A549 (cell line): ENCODE results near the gene CKMT2. TPM values are rescaled to one million over a fixed set of nuclear protein-coding genes. Genes with fewer than 3 reads are reported as not detected.

Experiments used
- ATAC-seq, 2 experiments: fragments of 200-7000 bp in 1 of 2; fragments of >200 bp in 1 of 2; cut with Nextera tagmentation in 1 of 2; cut with Tn5 transposase in 1 of 2; 3 replicates each; pipeline versions ENCODE4 v1.8.0 to v1.9.1; 2018 to 2020; ENCODE audit warnings: mild to moderate bottlenecking in 1 of 2, moderate library complexity in 1 of 2
- CTCF ChIA-PET: fragments of 300-600 bp; sonication (Branson Sonifier 250); formaldehyde crosslinking; extraction: SDS; loops from one replicate; lab custom pipeline; 2021; ENCODE audit warnings: antibody characterized with exemption, inconsistent platforms; lab: Yijun Ruan, JAX
- POLR2A ChIA-PET: fragments of 350-600 bp; formaldehyde crosslinking; extraction: SDS; loops from one replicate; lab custom pipeline; 2021; ENCODE audit warnings: antibody characterized with exemption, inconsistent platforms; lab: Yijun Ruan, JAX
- DNase-seq, 2 experiments: peaks; one replicate each; pipeline versions ENCODE4 v3.0.0 to v3.0.0-alpha.2; 2011 to 2016; ENCODE audit warnings: low read depth in 1 of 2, low spot score in 1 of 2
- FAIRE-seq: peaks from 2 replicates; lab custom pipeline; 2011; peaks lifted over from hg19 to GRCh38; lab: Jason Lieb, UNC
- H3K27ac ChIP-seq, 2 experiments: fragments of >200 bp; sonication (Bioruptor Twin); formaldehyde crosslinking; 3 replicates each; pipeline ENCODE4 v1.5.1; 2016 to 2017
- H3K4me1 ChIP-seq: fragments of >200 bp; sonication (Bioruptor Twin); formaldehyde crosslinking; 3 replicates; pipeline ENCODE4 v1.6.1; 2016
- H3K4me2 ChIP-seq: fragments of >200 bp; sonication (Bioruptor Twin); formaldehyde crosslinking; 3 replicates; pipeline ENCODE4 v1.6.1; 2016
- H3K4me3 ChIP-seq: fragments of >200 bp; sonication (Bioruptor Twin); formaldehyde crosslinking; 3 replicates; pipeline ENCODE4 v1.5.1; 2016
- H3K9me3 ChIP-seq: fragments of >200 bp; sonication (Bioruptor Twin); formaldehyde crosslinking; 3 replicates; pipeline ENCODE4 v1.6.1; 2016
- CHD2 ChIP-seq: fragments of 150-350 bp; IDR thresholded peaks from 2 replicates; pipeline ENCODE4 v1.6.1; 2014; ENCODE audit warnings: low read length; ENCODE audit not compliant: partially characterized antibody
- EHF ChIP-seq: fragments of 250-450 bp; sonication (Bioruptor Pico); IDR thresholded peaks from 2 replicates; pipeline ENCODE4 v1.5.0; 2020; ENCODE audit warnings: mild to moderate bottlenecking
- EHMT2 ChIP-seq: fragments of 200-600 bp; sonication (generic); IDR thresholded peaks from 2 replicates; pipeline ENCODE4 v1.6.1; 2016; ENCODE audit warnings: antibody characterized with exemption, low read depth, mild to moderate bottlenecking, moderate library complexity
- FOSL2 ChIP-seq, 2 experiments: fragments of 450-650 bp in 1 of 2; fragments of >200 bp in 1 of 2; sonication (Bioruptor Twin) in 1 of 2; formaldehyde crosslinking; IDR thresholded peaks; 2 replicates each; pipeline versions ENCODE4 v1.5.0 to v1.6.1; 2016 to 2020; ENCODE audit warnings: mild to moderate bottlenecking in 1 of 2, moderate library complexity in 1 of 2
- HEYL ChIP-seq: fragments of 250-450 bp; sonication (Bioruptor Pico); IDR thresholded peaks from 2 replicates; pipeline ENCODE4 v1.8.0; 2021; ENCODE audit warnings: mild to moderate bottlenecking, moderate library complexity
- HOXB13 ChIP-seq: fragments of 250-450 bp; sonication (Bioruptor Pico); IDR thresholded peaks from 2 replicates; pipeline ENCODE4 v1.5.0; 2020; ENCODE audit warnings: low read depth, mild to moderate bottlenecking, moderate library complexity
- KDM1A ChIP-seq: fragments of 200-600 bp; sonication (generic); IDR thresholded peaks from 2 replicates; pipeline ENCODE4 v1.6.1; 2016; ENCODE audit warnings: low read depth, mild to moderate bottlenecking
- MAZ ChIP-seq: fragments of 150-350 bp; IDR thresholded peaks from 2 replicates; pipeline ENCODE4 v1.6.1; 2014; ENCODE audit warnings: antibody characterized with exemption, low read depth, low read length, borderline replicate concordance
- MYC ChIP-seq: IDR thresholded peaks from 2 replicates; pipeline ENCODE4 v1.6.1; 2012; ENCODE audit warnings: mild to moderate bottlenecking, inconsistent platforms, low read length, improper control_type of control experiment, borderline replicate concordance
- NFE2L2 ChIP-seq: fragments of 150-350 bp; conservative IDR thresholded peaks from 2 replicates; pipeline ENCODE4 v1.6.1; 2014; ENCODE audit warnings: low read length
- POLR2AphosphoS2 ChIP-seq: conservative IDR thresholded peaks from 2 replicates; pipeline ENCODE4 v1.6.1; 2012; ENCODE audit warnings: low read length, improper control_type of control experiment, inconsistent platforms
- RAD21 ChIP-seq, 2 experiments: fragments of >200 bp in 1 of 2; sonication (Bioruptor Twin) in 1 of 2; formaldehyde crosslinking in 1 of 2; IDR thresholded peaks in 1 of 2; conservative IDR thresholded peaks in 1 of 2; 2 replicates in 1 of 2; 3 replicates in 1 of 2; pipeline ENCODE4 v1.6.1; 2012 to 2018; ENCODE audit warnings: inconsistent platforms in 1 of 2
- RCOR1 ChIP-seq: fragments of 150-350 bp; IDR thresholded peaks from 2 replicates; pipeline ENCODE4 v1.6.1; 2014; ENCODE audit warnings: antibody characterized with exemption, low read length, low read depth
- TP53 ChIP-seq: fragments of 250-450 bp; sonication (Bioruptor Pico); IDR thresholded peaks from 2 replicates; pipeline ENCODE4 v1.5.0; 2021; ENCODE audit warnings: mild to moderate bottlenecking, moderate library complexity
- ZSCAN20 ChIP-seq: fragments of 250-450 bp; sonication (Bioruptor Pico); IDR thresholded peaks from 2 replicates; pipeline ENCODE4 v1.8.0; 2022; ENCODE audit warnings: mild to moderate bottlenecking, moderate library complexity
- WGBS: methylation state at CpG from one replicate; pipeline ENCODE4 v1.1.6; 2017; ENCODE audit errors: missing lambda C conversion rate; 5-methylcytosine and 5-hydroxymethylcytosine counted together
- polyA plus RNA-seq, 4 experiments: library from polyadenylated mRNA; depleted of rRNA in 3 of 4; stranded (reverse); fragments of >200 nt; fragmentation: RNase III in 1 of 4; extraction: RNeasy Plus Mini Kit Qiagen cat#74134 plus additional on column Dnase treatment in 1 of 4; gene quantifications; 2 replicates in 3 of 4; 3 replicates in 1 of 4; pipeline ENCODE4 v1.2.3, GENCODE V29; 2011 to 2017
- TF ChIP-seq, protein P1 (sequence below): IDR thresholded peaks from 2 replicates; pipeline ENCODE4 v1.6.1; 2012; ENCODE audit warnings: low read depth, borderline replicate concordance
- TF ChIP-seq, protein P2 (sequence below): fragments of 450-650 bp; IDR thresholded peaks from 2 replicates; pipeline ENCODE4 v1.6.1; 2014; ENCODE audit warnings: antibody characterized with exemption
- TF ChIP-seq, protein P3 (sequence below): IDR thresholded peaks from 2 replicates; pipeline ENCODE4 v1.6.1; 2012

Gene CKMT2
- polyA plus RNA-seq, 2 of the 4 experiments (the other 2 are of a cell fraction) = not detected

DNA sequence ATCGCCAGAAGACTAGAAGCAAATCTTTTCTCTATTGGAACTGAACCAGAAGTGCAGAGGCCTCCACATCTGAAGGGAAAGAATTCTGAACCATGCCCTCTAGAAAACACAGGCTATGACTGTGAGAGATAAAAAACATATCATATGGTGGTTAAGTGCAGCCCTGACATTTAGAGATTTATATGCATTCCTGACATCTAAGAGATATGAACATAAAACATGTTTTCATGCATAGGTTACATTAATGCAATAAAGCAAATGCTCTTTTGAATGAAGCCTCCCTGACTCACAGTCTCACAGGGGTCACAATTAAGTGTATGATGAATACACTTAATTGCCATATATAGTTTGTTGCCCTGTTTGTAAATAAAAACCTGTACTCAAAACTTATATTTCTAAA, 28.9 kb upstream of the CKMT2 start:
- H3K27ac ChIP-seq = no peak overlapping the region
- no peak overlapping the region for H3K4me2 ChIP-seq
- ATAC-seq = no peak
- 91% methylated on average over 1 of the region's 1 CpG for WGBS
- no peak for DNase-seq
- no peak for TF ChIP-seq NFE2L2
- TF ChIP-seq KDM1A = no peak
- no peak for TF ChIP-seq TP53
- no peak for TF ChIP-seq MAZ
- TF ChIP-seq, protein P1, sequence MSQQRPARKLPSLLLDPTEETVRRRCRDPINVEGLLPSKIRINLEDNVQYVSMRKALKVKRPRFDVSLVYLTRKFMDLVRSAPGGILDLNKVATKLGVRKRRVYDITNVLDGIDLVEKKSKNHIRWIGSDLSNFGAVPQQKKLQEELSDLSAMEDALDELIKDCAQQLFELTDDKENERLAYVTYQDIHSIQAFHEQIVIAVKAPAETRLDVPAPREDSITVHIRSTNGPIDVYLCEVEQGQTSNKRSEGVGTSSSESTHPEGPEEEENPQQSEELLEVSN = no peak
- TF ChIP-seq, all 56 proteins: peak for 0
- Histone ChIP-seq H3K4me3 (no peak overlapping the region), H3K4me1 (no peaks in the 10 kb centered on the region), H3K9me3 (no peaks in the 10 kb centered on the region)
- no peak for FAIRE-seq
- ChIA-PET CTCF (interaction anchor here (0.8 to 7.4 kb wide), 3 partner anchors 9 to 1055 kb away, joined by 3 to 39 read pairs (median 3); no protein-coding TSS in a partner anchor), POLR2A (no interaction called here)

DNA sequence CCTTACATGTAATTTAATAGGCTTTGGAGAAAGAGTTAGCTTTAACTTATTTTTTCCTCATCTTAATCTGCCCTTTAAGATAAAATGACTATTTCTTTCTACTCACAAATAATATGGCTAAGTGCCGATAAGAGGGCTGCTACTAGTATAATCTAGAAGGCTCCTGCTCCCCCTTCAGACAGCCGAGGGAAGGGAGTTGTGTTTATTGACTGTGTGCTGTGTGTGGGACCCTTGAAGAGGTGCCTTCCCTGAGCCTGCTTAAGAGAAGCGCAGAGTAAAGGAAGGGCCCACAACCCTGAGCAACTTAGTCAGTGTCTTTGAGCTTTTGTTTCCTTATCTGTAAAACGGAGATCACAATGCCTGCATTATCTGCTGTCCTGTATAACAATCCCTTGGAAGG, 28.1 kb upstream of the CKMT2 start:
- ChIA-PET POLR2A (no interaction called here), CTCF (interaction anchor here (0.6 to 7.4 kb wide), 4 partner anchors 10 to 1054 kb away, joined by 3 to 39 read pairs (median 3); no protein-coding TSS in a partner anchor)
- ATAC-seq = no peak
- Histone ChIP-seq H3K9me3 (no peaks in the 10 kb centered on the region), H3K27ac (no peak overlapping the region), H3K4me1 (no peaks in the 10 kb centered on the region)
- WGBS = 61% methylated on average over 4 of the region's 4 CpGs
- DNase-seq = no peak
- TF ChIP-seq MYC (no peak), HOXB13 (CRISPR knock-in tag) (no peak), MAZ (no peak), ZSCAN20 (no peak), POLR2AphosphoS2 (no peak), CHD2 (no peak), KDM1A (no peak), FOSL2 (IDR thresholded peaks at IDR 0.05) (no peak), FOSL2 (CRISPR knock-in tag; IDR thresholded peaks at IDR 0.05) (no peak), RCOR1 (no peak), EHF (CRISPR knock-in tag) (no peak), HEYL (CRISPR knock-in tag) (no peak), NFE2L2 (no peak)
- TF ChIP-seq, protein P2, sequence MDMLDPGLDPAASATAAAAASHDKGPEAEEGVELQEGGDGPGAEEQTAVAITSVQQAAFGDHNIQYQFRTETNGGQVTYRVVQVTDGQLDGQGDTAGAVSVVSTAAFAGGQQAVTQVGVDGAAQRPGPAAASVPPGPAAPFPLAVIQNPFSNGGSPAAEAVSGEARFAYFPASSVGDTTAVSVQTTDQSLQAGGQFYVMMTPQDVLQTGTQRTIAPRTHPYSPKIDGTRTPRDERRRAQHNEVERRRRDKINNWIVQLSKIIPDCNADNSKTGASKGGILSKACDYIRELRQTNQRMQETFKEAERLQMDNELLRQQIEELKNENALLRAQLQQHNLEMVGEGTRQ = no peak
- TF ChIP-seq, protein P3, sequence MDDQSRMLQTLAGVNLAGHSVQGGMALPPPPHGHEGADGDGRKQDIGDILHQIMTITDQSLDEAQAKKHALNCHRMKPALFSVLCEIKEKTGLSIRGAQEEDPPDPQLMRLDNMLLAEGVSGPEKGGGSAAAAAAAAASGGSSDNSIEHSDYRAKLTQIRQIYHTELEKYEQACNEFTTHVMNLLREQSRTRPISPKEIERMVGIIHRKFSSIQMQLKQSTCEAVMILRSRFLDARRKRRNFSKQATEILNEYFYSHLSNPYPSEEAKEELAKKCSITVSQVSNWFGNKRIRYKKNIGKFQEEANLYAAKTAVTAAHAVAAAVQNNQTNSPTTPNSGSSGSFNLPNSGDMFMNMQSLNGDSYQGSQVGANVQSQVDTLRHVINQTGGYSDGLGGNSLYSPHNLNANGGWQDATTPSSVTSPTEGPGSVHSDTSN = no peak
- TF ChIP-seq, all 56 proteins: peak for 0
- no peak for FAIRE-seq
- Histone ChIP-seq H3K4me2 (no peak overlapping the region), H3K4me3 (no peak overlapping the region)

DNA sequence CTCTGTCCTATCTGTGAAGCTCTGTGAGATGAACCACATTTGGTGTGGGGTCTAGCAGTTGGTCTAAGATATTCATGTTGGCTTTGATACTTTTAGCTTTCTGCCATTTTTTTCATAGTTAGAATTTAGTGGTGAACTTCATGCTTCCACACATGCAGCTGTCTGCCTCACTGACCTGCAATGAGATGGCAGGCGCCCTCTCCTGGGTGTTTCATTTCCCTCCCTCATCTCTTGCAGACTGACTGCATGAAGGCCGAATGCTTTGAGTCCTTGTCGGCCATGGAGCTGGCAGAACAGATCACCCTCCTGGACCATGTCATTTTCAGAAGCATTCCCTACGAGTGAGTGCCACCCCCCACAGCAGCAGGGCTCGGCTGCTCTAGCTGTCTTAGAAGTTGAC, 26.1 kb upstream of the CKMT2 start:
- no peak overlapping the region for H3K27ac ChIP-seq
- no peak overlapping the region for H3K4me2 ChIP-seq
- no peak overlapping the region for H3K4me3 ChIP-seq
- no peaks in the 10 kb centered on the region for H3K4me1 ChIP-seq
- no peak for TF ChIP-seq RAD21 (conservative IDR thresholded peaks at IDR 0.05 in 1 of 2, IDR thresholded peaks at IDR 0.05 in 1 of 2)
- TF ChIP-seq EHMT2 = no peak
- no peak for TF ChIP-seq CHD2
- TF ChIP-seq, all 56 proteins: peak for 0
- no peaks in the 10 kb centered on the region for H3K9me3 ChIP-seq
- WGBS = 43% methylated on average over 5 of the region's 5 CpGs
- FAIRE-seq = no peak
- CTCF ChIA-PET = interaction anchor here (0.6 to 7.4 kb wide), 4 partner anchors 12 to 516 kb away, joined by 3 to 39 read pairs (median 4); no protein-coding TSS in a partner anchor
- POLR2A ChIA-PET = no interaction called here
- peak; percentile 67 to 81; a peak in 4 of 6 replicates for ATAC-seq
- DNase-seq = peak; percentile 13 to 14
